HepG2 (cell line): ENCODE data around the gene BABAM1.
A peak's percentile ranks its signal among the peaks of the same experiment; 100 is the strongest.

ENCODE experiments used
- ATF2 ChIP-seq: sonication (generic); formaldehyde crosslinking; IDR thresholded peaks from 2 replicates; pipeline ENCODE4 v1.4.0; 2020; ENCODE audit warnings: missing genetic modification reagents
- REST ChIP-seq, 2 experiments: IDR thresholded peaks; 2 replicates each; pipeline ENCODE4 v1.6.1; 2011 to 2012; ENCODE audit warnings: low read length in 2 of 2, borderline replicate concordance in 1 of 2, low read depth in 1 of 2, mild to moderate bottlenecking in 1 of 2, moderate library complexity in 1 of 2
- SMARCC2 ChIP-seq: fragments of 450-650 bp; IDR thresholded peaks from 2 replicates; pipeline ENCODE4 v1.6.1; 2017; ENCODE audit warnings: antibody characterized with exemption, mild to moderate bottlenecking
- ZFP37 ChIP-seq: sonication (generic); formaldehyde crosslinking; IDR thresholded peaks from 2 replicates; pipeline ENCODE4 v1.4.0; 2020; ENCODE audit warnings: missing genetic modification reagents, borderline replicate concordance
- ZNF770 ChIP-seq: sonication (generic); formaldehyde crosslinking; IDR thresholded peaks from 2 replicates; pipeline ENCODE4 v1.5.0; 2020; ENCODE audit warnings: mild to moderate bottlenecking, missing genetic modification reagents

- TF ChIP-seq ATF2 (CRISPR knock-in tag), result no peak
- TF ChIP-seq ZFP37 (CRISPR knock-in tag), result 0 out of 2 replicates have a peak, but pooled peaks have one; percentile 13
- no peak for TF ChIP-seq REST (IDR thresholded peaks at IDR 0.05; ENCODE audit: borderline replicate concordance in 1 of 2, low read depth in 1 of 2, low read length in 2 of 2)
- TF ChIP-seq ZNF770 (CRISPR knock-in tag), result no peak
- TF ChIP-seq SMARCC2, result no peak
Observed at GRCh38 chr19:17309198-17309964, 42.1 kb downstream of the BABAM1 start, which contains the start of gene DDA1.
